ENCODE results near the gene RSPH1. TPM values are rescaled to one million over a fixed set of nuclear protein-coding genes. Genes with fewer than 3 reads are reported as not detected.

Gene RSPH1
- total RNA-seq, 1 experiment from 2014 or later: 1.5 TPM

- H3K27ac ChIP-seq (ENCODE audit: low read depth, low read length): no peak overlapping the region
- peaks cover 6 to 13% of the 10 kb centered on the region in 2 experiments for H3K4me1 ChIP-seq (ENCODE audit: control insufficient read depth in 1 of 2, insufficient read depth in 2 of 2, low read length in 2 of 2)
- no peaks in the 10 kb centered on the region for H3K9me2 ChIP-seq (ENCODE audit: insufficient read depth)
- POLR2A ChIA-PET: no interaction called here
- intact Hi-C loops (cut with micrococcal nuclease): loop anchor here (5.0 kb wide), 1 partner anchor 835 kb away; no protein-coding TSS in a partner anchor
- RAD21 ChIA-PET (ENCODE audit: low non-redundant PET in 1 of 2, low total read pairs in 2 of 2, uncharacterized antibody in 2 of 2, unreplicated experiment in 2 of 2): no interaction called here
- ATAC-seq (no peak), DNase-seq (ENCODE audit: low read depth, low spot score) (no peak)
- no peaks in the 10 kb centered on the region for H3K27me3 ChIP-seq (ENCODE audit: insufficient read depth, low read length)
- H3K4me2 ChIP-seq (ENCODE audit: low read length): no peak overlapping the region
- H4K20me1 ChIP-seq (ENCODE audit: insufficient read depth): no peaks in the 10 kb centered on the region
- no peak for TF ChIP-seq ZNF274 (IDR thresholded peaks at IDR 0.05; ENCODE audit: low read depth, low read length)
- no peak for TF ChIP-seq ATF3 (IDR thresholded peaks at IDR 0.05)
- TF ChIP-seq TCF7L2 (IDR thresholded peaks at IDR 0.05; ENCODE audit: borderline replicate concordance, extremely low read depth, insufficient read depth, insufficient read length): no peak
- no peak for TF ChIP-seq SIN3A (IDR thresholded peaks at IDR 0.05; ENCODE audit: low read depth)
- TF ChIP-seq ELF1 (IDR thresholded peaks at IDR 0.05; ENCODE audit: borderline replicate concordance, low read depth): no peak
- TF ChIP-seq SRF (IDR thresholded peaks at IDR 0.05; ENCODE audit: low read depth): no peak
- no peak for TF ChIP-seq YY1 (IDR thresholded peaks at IDR 0.05; ENCODE audit: extremely low read depth, insufficient replicate concordance, low read depth, low read length)
- TF ChIP-seq POLR2AphosphoS5 (IDR thresholded peaks at IDR 0.05; ENCODE audit: low read depth, low read length): no peak
- TF ChIP-seq JUND (IDR thresholded peaks at IDR 0.05): no peak
- TF ChIP-seq CTCF (IDR thresholded peaks at IDR 0.05 in 2 of 3, conservative IDR thresholded peaks at IDR 0.05 in 1 of 3; ENCODE audit: borderline replicate concordance in 1 of 3, insufficient read depth in 1 of 3, low read depth in 2 of 3, low read length in 2 of 3): no peak
- no peak for TF ChIP-seq REST (IDR thresholded peaks at IDR 0.05; ENCODE audit: low read depth)
- CTCF ChIA-PET: no interaction called here
- no peak overlapping the region for H2AFZ ChIP-seq (ENCODE audit: low read depth, low read length, poor library complexity, severe bottlenecking)
- H3K36me3 ChIP-seq (ENCODE audit: control insufficient read depth in 1 of 2, insufficient read depth in 2 of 2, low read length in 2 of 2): no peaks in the 10 kb centered on the region
- no peak overlapping the region for H3K4me3 ChIP-seq (replicated peaks in 1 of 2; ENCODE audit: low read depth in 1 of 2, low read length in 2 of 2)
- no TSS peak for BruUV-seq (replicated peaks)
- no peaks in the 10 kb centered on the region for H3K79me2 ChIP-seq (ENCODE audit: insufficient read depth, low read length)
- no peaks in the 10 kb centered on the region for H3K9me3 ChIP-seq (ENCODE audit: control insufficient read depth in 1 of 2, insufficient read depth in 1 of 2, low read depth in 1 of 2, low read length in 2 of 2)
- no peak overlapping the region for H3K9ac ChIP-seq (ENCODE audit: low read length)
These were observed 48.3 kb downstream of the RSPH1 start for GRCh38 chr21:42447732-42448131.
